Measurements from ENCODE around the gene MUC5B. TPM values are rescaled to one million over a fixed set of nuclear protein-coding genes. Genes with fewer than 3 reads are reported as not detected.

The MUC5B gene
- total RNA-seq, 1 donor from 2014 or later: not detected

DNA sequence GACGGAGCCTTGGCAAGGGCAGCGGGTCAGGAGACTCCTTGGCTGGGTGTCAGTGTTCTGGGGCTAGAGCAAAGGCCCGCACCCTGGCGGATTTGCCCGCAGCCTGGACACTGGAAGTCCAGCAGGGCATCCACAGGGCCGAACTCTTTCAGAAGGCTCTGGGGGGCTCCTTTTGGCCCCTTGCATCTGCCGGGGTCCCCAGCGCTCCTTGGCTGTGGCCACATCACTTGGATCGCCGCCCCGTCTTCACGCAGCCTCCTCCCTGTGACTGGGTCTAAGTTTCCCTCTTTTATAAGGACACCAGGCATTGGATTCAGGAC is 45.1 kb upstream of the MUC5B start:
- Histone ChIP-seq H4K20me1 (ENCODE audit: insufficient read depth, low read length) (no peaks in the 10 kb centered on the region), H3K9me3 (ENCODE audit: insufficient read depth, low read depth, low read length) (peaks cover 5% of the 10 kb centered on the region), H3K27me3 (ENCODE audit: insufficient read depth, low read length) (no peaks in the 10 kb centered on the region), H3K27ac (ENCODE audit: low read depth, low read length) (no peak overlapping the region), H3K79me2 (ENCODE audit: insufficient read depth, low read length) (no peaks in the 10 kb centered on the region), H3K4me1 (ENCODE audit: insufficient read depth, low read length) (no peaks in the 10 kb centered on the region), H3K36me3 (ENCODE audit: insufficient read depth, low read length) (no peaks in the 10 kb centered on the region), H3K9ac (ENCODE audit: low read length) (no peak overlapping the region), H3K4me2 (ENCODE audit: low read length) (no peak overlapping the region), H3K4me3 (ENCODE audit: insufficient read depth, low read depth, low read length) (no peak overlapping the region), H2AFZ (ENCODE audit: low read depth, low read length) (no peak overlapping the region)
- Mint-ChIP-seq H3K36me3 (ENCODE audit: low read depth, unreplicated experiment) (no peaks in the 10 kb centered on the region), H3K9me3 (ENCODE audit: unreplicated experiment) (no peaks in the 10 kb centered on the region), H3K27ac (ENCODE audit: unreplicated experiment) (no peak overlapping the region), H3K4me3 (ENCODE audit: unreplicated experiment) (no peak overlapping the region), H3K27me3 (ENCODE audit: low read depth, unreplicated experiment) (peaks cover 7% of the 10 kb centered on the region), H3K4me1 (ENCODE audit: low read depth, unreplicated experiment) (no peaks in the 10 kb centered on the region)
- FAIRE-seq: no peak
- DNase-seq (ENCODE audit: low read depth): no peak
- TF ChIP-seq, protein P1, sequence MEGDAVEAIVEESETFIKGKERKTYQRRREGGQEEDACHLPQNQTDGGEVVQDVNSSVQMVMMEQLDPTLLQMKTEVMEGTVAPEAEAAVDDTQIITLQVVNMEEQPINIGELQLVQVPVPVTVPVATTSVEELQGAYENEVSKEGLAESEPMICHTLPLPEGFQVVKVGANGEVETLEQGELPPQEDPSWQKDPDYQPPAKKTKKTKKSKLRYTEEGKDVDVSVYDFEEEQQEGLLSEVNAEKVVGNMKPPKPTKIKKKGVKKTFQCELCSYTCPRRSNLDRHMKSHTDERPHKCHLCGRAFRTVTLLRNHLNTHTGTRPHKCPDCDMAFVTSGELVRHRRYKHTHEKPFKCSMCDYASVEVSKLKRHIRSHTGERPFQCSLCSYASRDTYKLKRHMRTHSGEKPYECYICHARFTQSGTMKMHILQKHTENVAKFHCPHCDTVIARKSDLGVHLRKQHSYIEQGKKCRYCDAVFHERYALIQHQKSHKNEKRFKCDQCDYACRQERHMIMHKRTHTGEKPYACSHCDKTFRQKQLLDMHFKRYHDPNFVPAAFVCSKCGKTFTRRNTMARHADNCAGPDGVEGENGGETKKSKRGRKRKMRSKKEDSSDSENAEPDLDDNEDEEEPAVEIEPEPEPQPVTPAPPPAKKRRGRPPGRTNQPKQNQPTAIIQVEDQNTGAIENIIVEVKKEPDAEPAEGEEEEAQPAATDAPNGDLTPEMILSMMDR (IDR thresholded peaks at IDR 0.05; ENCODE audit: insufficient read depth, low read depth, low read length): no peak
- no peak for TF ChIP-seq EZH2 (IDR thresholded peaks at IDR 0.05; ENCODE audit: insufficient read depth, low read length)

- no peak for FAIRE-seq
- no peaks in the 10 kb centered on the region for H3K4me1 Mint-ChIP-seq (ENCODE audit: low read depth, unreplicated experiment)
- DNase-seq (ENCODE audit: low read depth): no peak
Measured at GRCh38 chr11:1178201-1178885, 44.5 kb upstream of the MUC5B start.

DNA sequence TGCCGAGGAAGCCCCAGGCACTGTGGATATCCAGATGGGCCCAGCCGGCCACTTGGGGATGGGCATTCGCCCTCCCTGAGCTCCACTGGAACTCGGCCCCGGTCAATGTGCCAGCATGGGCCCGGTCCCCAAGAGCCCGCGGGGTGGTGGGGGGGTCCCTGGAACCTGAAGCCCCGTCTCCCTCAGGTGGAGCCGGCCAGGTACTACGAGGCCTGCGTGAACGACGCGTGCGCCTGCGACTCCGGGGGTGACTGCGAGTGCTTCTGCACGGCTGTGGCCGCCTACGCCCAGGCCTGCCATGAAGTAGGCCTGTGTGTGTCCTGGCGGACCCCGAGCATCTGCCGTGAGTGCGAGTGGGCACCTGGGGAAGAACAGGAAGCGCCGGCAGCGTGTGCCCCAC is 44.0 kb upstream of the MUC5B start:
- Histone ChIP-seq H2AFZ (ENCODE audit: low read depth, low read length) (no peak overlapping the region), H3K79me2 (ENCODE audit: insufficient read depth, low read length) (no peaks in the 10 kb centered on the region), H3K4me2 (ENCODE audit: low read length) (no peak overlapping the region), H3K36me3 (ENCODE audit: insufficient read depth, low read length) (no peaks in the 10 kb centered on the region), H3K9me3 (ENCODE audit: insufficient read depth, low read depth, low read length) (peaks cover 5% of the 10 kb centered on the region), H3K27me3 (ENCODE audit: insufficient read depth, low read length) (no peaks in the 10 kb centered on the region), H3K27ac (ENCODE audit: low read depth, low read length) (no peak overlapping the region), H4K20me1 (ENCODE audit: insufficient read depth, low read length) (no peaks in the 10 kb centered on the region), H3K4me3 (ENCODE audit: insufficient read depth, low read depth, low read length) (no peak overlapping the region), H3K4me1 (ENCODE audit: insufficient read depth, low read length) (no peaks in the 10 kb centered on the region), H3K9ac (ENCODE audit: low read length) (no peak overlapping the region)
- Mint-ChIP-seq H3K27ac (ENCODE audit: unreplicated experiment) (no peak overlapping the region), H3K36me3 (ENCODE audit: low read depth, unreplicated experiment) (no peaks in the 10 kb centered on the region), H3K9me3 (ENCODE audit: unreplicated experiment) (no peaks in the 10 kb centered on the region), H3K4me1 (ENCODE audit: low read depth, unreplicated experiment) (no peaks in the 10 kb centered on the region), H3K4me3 (ENCODE audit: unreplicated experiment) (no peak overlapping the region), H3K27me3 (ENCODE audit: low read depth, unreplicated experiment) (peaks cover 10% of the 10 kb centered on the region)
- FAIRE-seq (no peak), DNase-seq (ENCODE audit: low read depth) (no peak)
- TF ChIP-seq, protein P1 (IDR thresholded peaks at IDR 0.05; ENCODE audit: insufficient read depth, low read depth, low read length): no peak
- no peak for TF ChIP-seq EZH2 (IDR thresholded peaks at IDR 0.05; ENCODE audit: insufficient read depth, low read length)

More at GRCh38 chr11:1178201-1178885, 44.5 kb upstream of the MUC5B start:
- H2AFZ ChIP-seq (ENCODE audit: low read depth, low read length): no peak overlapping the region
- H3K4me2 ChIP-seq (ENCODE audit: low read length): no peak overlapping the region
- Mint-ChIP-seq H3K27me3 (ENCODE audit: low read depth, unreplicated experiment) (peaks cover 8% of the 10 kb centered on the region), H3K4me3 (ENCODE audit: unreplicated experiment) (no peak overlapping the region), H3K27ac (ENCODE audit: unreplicated experiment) (no peak overlapping the region), H3K36me3 (ENCODE audit: low read depth, unreplicated experiment) (no peaks in the 10 kb centered on the region), H3K9me3 (ENCODE audit: unreplicated experiment) (no peaks in the 10 kb centered on the region)
- no peak overlapping the region for H3K9ac ChIP-seq (ENCODE audit: low read length)
- peaks cover 5% of the 10 kb centered on the region for H3K9me3 ChIP-seq (ENCODE audit: insufficient read depth, low read depth, low read length)
- no peak overlapping the region for H3K4me3 ChIP-seq (ENCODE audit: insufficient read depth, low read depth, low read length)
- no peaks in the 10 kb centered on the region for H3K27me3 ChIP-seq (ENCODE audit: insufficient read depth, low read length)
- no peaks in the 10 kb centered on the region for H4K20me1 ChIP-seq (ENCODE audit: insufficient read depth, low read length)
- no peaks in the 10 kb centered on the region for H3K79me2 ChIP-seq (ENCODE audit: insufficient read depth, low read length)
- H3K27ac ChIP-seq (ENCODE audit: low read depth, low read length): no peak overlapping the region
- no peaks in the 10 kb centered on the region for H3K4me1 ChIP-seq (ENCODE audit: insufficient read depth, low read length)
- H3K36me3 ChIP-seq (ENCODE audit: insufficient read depth, low read length): no peaks in the 10 kb centered on the region
- TF ChIP-seq, protein P1 (IDR thresholded peaks at IDR 0.05; ENCODE audit: insufficient read depth, low read depth, low read length): no peak
- TF ChIP-seq EZH2 (IDR thresholded peaks at IDR 0.05; ENCODE audit: insufficient read depth, low read length): no peak

All from astrocyte (in vitro differentiated cells and primary cell).